ENCODE data around the gene SEMA4G.

Gene SEMA4G

DNA sequence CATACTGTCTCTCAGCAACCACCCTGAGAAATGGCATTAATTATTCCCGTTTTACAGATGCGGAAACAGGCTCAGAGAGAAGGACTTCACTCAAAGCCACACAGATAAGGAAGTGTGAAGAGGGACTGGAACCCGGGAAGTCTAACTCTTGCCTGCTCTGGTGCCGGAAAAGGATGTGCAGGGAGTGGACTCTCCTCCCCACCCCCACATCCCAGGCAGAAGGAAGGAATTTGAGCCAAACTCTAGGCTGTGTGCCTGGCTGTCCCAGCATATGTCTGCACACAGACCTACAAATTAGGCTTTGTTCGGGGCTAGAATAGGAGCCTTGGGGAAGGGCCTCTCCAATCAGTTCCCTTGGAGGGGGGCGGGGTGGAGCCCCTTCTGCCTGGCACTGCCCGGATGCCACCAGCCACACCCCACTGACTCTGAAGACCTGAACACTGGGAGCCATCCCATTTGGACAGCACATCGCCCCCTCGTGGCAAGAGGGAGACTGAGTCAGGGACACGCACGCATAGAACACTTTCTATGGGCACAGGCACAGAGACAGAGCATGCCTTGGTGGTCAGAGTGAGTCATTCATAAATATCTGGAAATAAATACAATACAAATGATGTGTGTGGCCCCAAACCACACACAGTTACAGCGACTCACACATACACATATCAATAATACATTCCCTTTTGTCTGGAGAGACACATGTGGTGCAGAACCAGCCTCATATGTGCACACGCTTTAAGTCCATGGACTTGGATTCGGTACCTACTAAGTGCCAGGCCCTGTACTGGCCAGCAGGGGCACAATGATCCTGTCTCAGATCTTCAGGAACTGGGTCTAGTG, 43.4 kb downstream of the SEMA4G start:
- H3K4me3 ChIP-seq (ENCODE audit: low read depth in 1 of 5, low read length in 5 of 5) = no peak overlapping the region
- H3K36me3 ChIP-seq (ENCODE audit: control insufficient read depth in 5 of 5, insufficient read depth in 5 of 5, low read length in 5 of 5) = no peaks in the 10 kb centered on the region
- H3K4me1 ChIP-seq (ENCODE audit: control insufficient read depth in 5 of 5, insufficient read depth in 5 of 5, low read length in 5 of 5) = peaks cover 12 to 22% (median 18%) of the 10 kb centered on the region in 5 donors
- H3K9ac ChIP-seq (ENCODE audit: low read length in 5 of 5) = no peak overlapping the region
- H3K27ac ChIP-seq (ENCODE audit: low read depth, low read length) = peak overlapping the region; percentile 60
- no peaks in the 10 kb centered on the region for H3K9me3 ChIP-seq (ENCODE audit: control insufficient read depth in 5 of 5, low read length in 5 of 5)
- H3K27me3 ChIP-seq (ENCODE audit: control insufficient read depth in 5 of 5, insufficient read depth in 4 of 5, low read length in 5 of 5) = peaks cover 0 to 9% (median 5%) of the 10 kb centered on the region in 5 donors

DNA sequence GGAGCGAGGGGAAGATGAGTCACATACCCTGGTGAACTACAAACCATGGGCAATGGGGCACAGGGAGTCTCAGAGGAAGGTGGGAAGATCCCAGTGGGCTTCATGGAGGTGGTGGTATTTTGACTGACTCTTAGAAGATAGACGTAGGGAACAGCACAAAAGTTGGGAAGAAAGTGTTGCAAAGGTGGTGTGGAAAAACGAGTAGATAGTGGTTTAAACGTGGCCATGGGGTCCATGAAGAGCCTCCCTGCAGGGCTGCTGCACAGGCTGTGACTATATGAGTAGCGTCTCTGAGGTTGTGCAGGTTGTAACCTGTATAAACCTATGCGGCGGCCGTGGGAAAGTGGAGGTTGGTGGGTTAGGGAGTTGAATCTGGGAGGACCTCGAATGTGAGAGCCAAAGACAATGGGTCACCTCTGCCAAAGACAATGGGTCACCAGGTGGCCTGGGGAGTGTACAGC, 44.1 kb downstream of the SEMA4G start:
- peak overlapping the region; percentile 60 for H3K27ac ChIP-seq (ENCODE audit: low read depth, low read length)
- no peak overlapping the region for H3K9ac ChIP-seq (ENCODE audit: low read length in 5 of 5)
- no peaks in the 10 kb centered on the region for H3K36me3 ChIP-seq (ENCODE audit: control insufficient read depth in 5 of 5, insufficient read depth in 5 of 5, low read length in 5 of 5)
- no peak overlapping the region for H3K4me3 ChIP-seq (ENCODE audit: low read depth in 1 of 5, low read length in 5 of 5)
- H3K27me3 ChIP-seq (ENCODE audit: control insufficient read depth in 5 of 5, insufficient read depth in 4 of 5, low read length in 5 of 5) = peaks cover 0 to 9% (median 5%) of the 10 kb centered on the region in 5 donors
- no peaks in the 10 kb centered on the region for H3K9me3 ChIP-seq (ENCODE audit: control insufficient read depth in 5 of 5, low read length in 5 of 5)
- peaks cover 11 to 25% (median 22%) of the 10 kb centered on the region in 5 donors for H3K4me1 ChIP-seq (ENCODE audit: control insufficient read depth in 5 of 5, insufficient read depth in 5 of 5, low read length in 5 of 5)

DNA sequence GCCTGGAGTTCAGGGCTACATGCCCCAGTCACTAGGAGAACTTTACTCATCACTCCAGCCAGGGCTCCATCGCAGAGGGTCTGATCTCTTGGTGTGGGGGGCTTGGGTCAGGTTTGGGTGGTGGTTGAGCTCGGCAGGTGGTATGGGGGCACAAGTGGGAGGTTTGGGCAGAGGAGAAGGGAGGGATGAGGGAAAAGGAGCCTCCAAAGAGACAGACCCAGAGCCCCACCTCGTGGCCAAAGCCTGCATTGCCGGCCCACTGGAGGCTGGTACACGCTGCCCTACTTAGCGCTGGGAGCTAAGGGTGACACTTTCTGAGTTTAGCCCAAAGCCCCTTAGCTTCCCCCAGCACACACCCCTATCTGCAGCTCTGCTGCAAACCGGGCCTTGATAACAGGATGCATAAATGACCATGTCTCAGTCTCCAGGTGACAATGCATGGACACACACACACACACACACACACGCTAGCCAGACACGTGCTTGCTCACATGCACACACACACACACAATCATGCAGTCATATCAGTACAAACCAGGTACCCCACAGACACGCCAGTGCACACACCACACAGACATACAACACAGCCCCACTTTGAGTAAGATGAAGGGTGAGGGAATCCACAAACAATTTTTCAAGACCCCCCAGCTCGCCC, 45.1 kb downstream of the SEMA4G start:
- Histone ChIP-seq H3K9ac (ENCODE audit: low read length in 5 of 5) (no peak overlapping the region), H3K27ac (ENCODE audit: low read depth, low read length) (no peak overlapping the region), H3K36me3 (ENCODE audit: control insufficient read depth in 5 of 5, insufficient read depth in 5 of 5, low read length in 5 of 5) (no peaks in the 10 kb centered on the region), H3K27me3 (ENCODE audit: control insufficient read depth in 5 of 5, insufficient read depth in 4 of 5, low read length in 5 of 5) (peaks cover 0 to 9% (median 5%) of the 10 kb centered on the region in 5 donors), H3K4me1 (ENCODE audit: control insufficient read depth in 5 of 5, insufficient read depth in 5 of 5, low read length in 5 of 5) (peaks cover 11 to 34% (median 31%) of the 10 kb centered on the region in 5 donors), H3K4me3 (ENCODE audit: low read depth in 1 of 5, low read length in 5 of 5) (no peak overlapping the region), H3K9me3 (ENCODE audit: control insufficient read depth in 5 of 5, low read length in 5 of 5) (no peaks in the 10 kb centered on the region)

DNA sequence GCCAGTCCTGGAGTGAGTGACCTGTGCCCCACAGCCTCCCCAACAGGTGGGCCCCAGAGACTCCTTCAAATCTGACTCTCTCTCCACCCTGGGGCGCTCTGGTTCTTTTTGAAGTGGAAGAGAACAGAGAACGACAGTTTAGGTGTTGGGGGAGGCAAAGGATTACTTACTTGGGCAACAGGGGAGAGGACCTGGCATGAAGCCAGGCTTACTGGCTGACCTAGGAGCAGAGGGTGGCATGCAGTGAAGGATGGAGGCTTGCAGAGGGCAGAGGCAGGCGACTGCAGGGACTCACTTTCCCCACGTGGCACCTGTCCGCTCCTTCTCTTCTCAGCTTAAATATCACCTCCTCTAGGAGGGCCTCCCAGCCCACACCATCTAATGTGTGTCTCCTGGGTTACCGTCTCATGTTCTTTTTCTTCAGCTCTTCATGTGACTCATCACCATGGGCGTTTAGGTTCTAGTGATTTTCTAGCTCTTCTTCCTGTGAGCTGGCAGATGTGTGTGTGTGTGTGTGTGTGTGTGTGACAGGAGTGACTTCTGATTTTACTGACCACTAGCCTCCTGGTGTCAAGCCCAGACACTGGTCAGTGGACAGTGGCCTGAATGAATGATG, 45.8 kb downstream of the SEMA4G start:
- Histone ChIP-seq H3K27me3 (ENCODE audit: control insufficient read depth in 5 of 5, insufficient read depth in 4 of 5, low read length in 5 of 5) (peaks cover 0 to 9% (median 5%) of the 10 kb centered on the region in 5 donors), H3K4me3 (ENCODE audit: low read depth in 1 of 5, low read length in 5 of 5) (no peak overlapping the region), H3K27ac (ENCODE audit: low read depth, low read length) (no peak overlapping the region), H3K4me1 (ENCODE audit: control insufficient read depth in 5 of 5, insufficient read depth in 5 of 5, low read length in 5 of 5) (peaks cover 11 to 34% (median 31%) of the 10 kb centered on the region in 5 donors), H3K9ac (ENCODE audit: low read length in 5 of 5) (no peak overlapping the region), H3K36me3 (ENCODE audit: control insufficient read depth in 5 of 5, insufficient read depth in 5 of 5, low read length in 5 of 5) (no peaks in the 10 kb centered on the region), H3K9me3 (ENCODE audit: control insufficient read depth in 5 of 5, low read length in 5 of 5) (no peaks in the 10 kb centered on the region)

DNA sequence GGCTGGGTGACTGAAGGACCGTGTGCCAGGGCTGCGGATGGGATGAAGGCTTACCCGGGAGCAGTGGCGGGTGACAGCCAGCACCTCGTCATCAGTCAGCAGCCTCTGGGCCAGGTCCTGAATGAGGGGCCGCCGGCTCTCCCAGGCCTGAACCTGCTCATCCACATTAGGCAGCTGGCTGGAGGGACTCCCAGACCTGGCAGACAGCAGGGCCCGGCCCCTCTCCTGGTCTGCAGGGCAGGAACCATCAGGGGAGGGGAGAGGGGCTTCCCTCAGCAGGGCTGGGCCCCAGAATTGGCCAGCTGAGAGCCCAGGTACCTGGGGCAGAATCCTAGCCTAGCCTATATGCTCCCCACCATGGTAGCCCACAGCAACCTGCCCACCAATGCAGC, 46.3 kb downstream of the SEMA4G start:
- Histone ChIP-seq H3K4me1 (ENCODE audit: control insufficient read depth in 5 of 5, insufficient read depth in 5 of 5, low read length in 5 of 5) (peaks cover 11 to 34% (median 31%) of the 10 kb centered on the region in 5 donors), H3K4me3 (ENCODE audit: low read depth in 1 of 5, low read length in 5 of 5) (no peak overlapping the region), H3K27me3 (ENCODE audit: control insufficient read depth in 5 of 5, insufficient read depth in 4 of 5, low read length in 5 of 5) (peaks cover 0 to 9% (median 5%) of the 10 kb centered on the region in 5 donors), H3K9ac (ENCODE audit: low read length in 5 of 5) (no peak overlapping the region), H3K9me3 (ENCODE audit: control insufficient read depth in 5 of 5, low read length in 5 of 5) (no peaks in the 10 kb centered on the region), H3K36me3 (ENCODE audit: control insufficient read depth in 5 of 5, insufficient read depth in 5 of 5, low read length in 5 of 5) (no peaks in the 10 kb centered on the region), H3K27ac (ENCODE audit: low read depth, low read length) (no peak overlapping the region)

DNA sequence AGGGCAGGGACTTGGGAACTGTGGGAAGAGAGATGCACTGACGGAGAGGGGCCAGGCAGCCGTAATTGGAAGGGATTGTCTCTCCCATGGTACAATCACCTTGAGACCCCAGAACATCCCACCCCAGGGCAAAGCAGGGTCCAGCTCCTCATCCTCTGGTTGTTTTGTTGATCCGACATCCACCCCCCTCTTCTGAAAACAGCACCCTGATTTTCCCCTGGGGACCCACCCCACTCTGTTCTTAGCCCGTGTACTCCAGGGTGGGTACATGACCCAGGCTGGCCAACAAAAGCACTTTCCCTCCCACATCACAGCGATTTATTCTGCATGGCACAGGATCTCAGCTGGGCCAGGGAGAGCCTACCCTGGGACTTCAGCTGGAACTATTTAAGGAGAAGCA, 47.5 kb downstream of the SEMA4G start:
- H3K27me3 ChIP-seq (ENCODE audit: control insufficient read depth in 5 of 5, insufficient read depth in 4 of 5, low read length in 5 of 5) = peaks cover 0 to 9% (median 6%) of the 10 kb centered on the region in 5 donors
- no peak overlapping the region for H3K4me3 ChIP-seq (ENCODE audit: low read depth in 1 of 5, low read length in 5 of 5)
- no peaks in the 10 kb centered on the region for H3K9me3 ChIP-seq (ENCODE audit: control insufficient read depth in 5 of 5, low read length in 5 of 5)
- H3K36me3 ChIP-seq (ENCODE audit: control insufficient read depth in 5 of 5, insufficient read depth in 5 of 5, low read length in 5 of 5) = no peaks in the 10 kb centered on the region
- H3K27ac ChIP-seq (ENCODE audit: low read depth, low read length) = no peak overlapping the region
- no peak overlapping the region for H3K9ac ChIP-seq (ENCODE audit: low read length in 5 of 5)
- H3K4me1 ChIP-seq (ENCODE audit: control insufficient read depth in 5 of 5, insufficient read depth in 5 of 5, low read length in 5 of 5) = peaks cover 11 to 34% (median 31%) of the 10 kb centered on the region in 5 donors

DNA sequence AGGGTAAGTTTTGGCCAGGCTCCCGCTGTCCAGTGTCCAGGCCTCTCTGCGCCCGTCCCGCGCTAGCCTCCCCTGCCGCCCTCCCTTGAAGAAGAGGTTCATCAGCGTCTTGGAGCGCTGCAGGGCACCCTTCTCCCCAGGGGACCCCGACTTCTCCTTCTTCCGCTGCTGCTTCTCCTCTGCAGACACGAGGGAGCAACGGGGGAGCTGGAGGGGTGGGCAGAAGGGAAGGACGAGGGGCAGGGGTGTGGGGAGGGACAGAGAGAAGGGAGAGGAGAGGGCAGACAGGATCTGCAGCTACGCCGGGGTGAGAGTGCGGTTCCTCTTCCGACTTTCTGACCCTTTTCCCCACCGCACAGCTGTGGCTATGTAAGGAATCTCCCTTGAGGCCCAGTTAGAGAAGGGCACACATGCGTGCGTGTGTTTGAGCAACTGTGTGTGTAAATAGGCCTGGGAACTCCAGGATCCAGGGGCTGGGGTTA, 48.9 kb downstream of the SEMA4G start:
- H3K4me3 ChIP-seq (ENCODE audit: low read depth in 1 of 5, low read length in 5 of 5) = no peak overlapping the region
- H3K4me1 ChIP-seq (ENCODE audit: control insufficient read depth in 5 of 5, insufficient read depth in 5 of 5, low read length in 5 of 5) = peaks cover 6 to 23% (median 18%) of the 10 kb centered on the region in 5 donors
- H3K36me3 ChIP-seq (ENCODE audit: control insufficient read depth in 5 of 5, insufficient read depth in 5 of 5, low read length in 5 of 5) = no peaks in the 10 kb centered on the region
- H3K27ac ChIP-seq (ENCODE audit: low read depth, low read length) = no peak overlapping the region
- peaks cover 0 to 9% (median 6%) of the 10 kb centered on the region in 5 donors for H3K27me3 ChIP-seq (ENCODE audit: control insufficient read depth in 5 of 5, insufficient read depth in 4 of 5, low read length in 5 of 5)
- H3K9me3 ChIP-seq (ENCODE audit: control insufficient read depth in 5 of 5, low read length in 5 of 5) = no peaks in the 10 kb centered on the region
- H3K9ac ChIP-seq (ENCODE audit: low read length in 5 of 5) = peak overlapping the region in 1 of 5 donors; percentile 26

DNA sequence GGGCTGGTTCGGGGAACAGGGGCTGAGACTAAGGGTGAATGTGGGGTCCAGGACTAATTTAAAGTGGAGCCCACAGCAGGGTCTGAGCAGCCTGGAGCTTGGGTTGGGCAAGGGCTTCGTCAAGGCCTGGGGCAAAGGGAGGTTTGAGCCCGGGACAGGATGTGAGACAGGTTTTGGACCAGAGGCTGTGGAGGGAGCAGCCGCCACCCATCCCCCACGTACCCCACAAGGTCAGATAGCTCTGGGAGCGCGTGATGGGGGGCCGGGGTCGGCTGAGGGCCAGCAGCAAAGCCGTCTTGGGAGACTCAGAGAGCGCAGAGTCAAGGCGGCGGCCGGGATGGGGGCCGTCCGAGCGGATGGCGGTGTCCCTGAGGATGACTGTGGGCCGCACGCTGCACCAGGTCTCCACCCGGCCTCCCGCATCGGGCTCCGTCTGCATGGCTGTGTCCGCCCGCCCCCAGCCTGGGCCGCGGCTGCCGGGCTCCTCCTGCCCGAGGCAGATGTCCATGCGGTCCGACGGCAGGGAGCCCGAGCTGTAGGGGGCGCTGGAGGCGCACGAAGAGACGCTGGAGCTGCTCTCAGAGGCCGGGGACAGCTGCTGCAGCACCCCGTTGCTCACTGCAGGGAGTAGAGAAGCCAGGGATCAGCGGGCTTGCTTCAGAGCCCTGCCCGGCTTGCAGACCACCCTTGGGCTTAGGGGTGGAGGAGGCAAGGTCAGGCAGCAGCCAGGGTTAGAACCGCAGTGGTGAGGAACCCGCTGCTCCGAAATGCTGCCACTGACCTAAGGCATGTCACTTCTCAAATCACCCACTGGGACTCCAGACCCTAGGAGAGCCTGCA, 49.5 kb downstream of the SEMA4G start:
- H3K4me3 ChIP-seq (ENCODE audit: low read depth in 1 of 5, low read length in 5 of 5) = peak overlapping the region in 2 of 5 donors; percentile 15 to 18
- H3K27ac ChIP-seq (ENCODE audit: low read depth, low read length) = no peak overlapping the region
- peaks cover 2 to 19% (median 14%) of the 10 kb centered on the region in 5 donors for H3K4me1 ChIP-seq (ENCODE audit: control insufficient read depth in 5 of 5, insufficient read depth in 5 of 5, low read length in 5 of 5)
- H3K27me3 ChIP-seq (ENCODE audit: control insufficient read depth in 5 of 5, insufficient read depth in 4 of 5, low read length in 5 of 5) = peaks cover 0 to 9% (median 6%) of the 10 kb centered on the region in 5 donors
- no peaks in the 10 kb centered on the region for H3K36me3 ChIP-seq (ENCODE audit: control insufficient read depth in 5 of 5, insufficient read depth in 5 of 5, low read length in 5 of 5)
- peak overlapping the region in 1 of 5 donors; percentile 26 for H3K9ac ChIP-seq (ENCODE audit: low read length in 5 of 5)
- no peaks in the 10 kb centered on the region for H3K9me3 ChIP-seq (ENCODE audit: control insufficient read depth in 5 of 5, low read length in 5 of 5)

Data from subcutaneous abdominal adipose tissue (tissue), 5 donors.